SH-SY5Y (cell line): ENCODE data around the gene PVALB.

Experiments used
- GATA2 ChIP-seq: IDR thresholded peaks from 2 replicates; pipeline ENCODE4 v1.6.1; 2011; ENCODE audit warnings: mild to moderate bottlenecking, low read depth, low read length
- GATA3 ChIP-seq: IDR thresholded peaks from 2 replicates; pipeline ENCODE4 v1.6.1; 2011; ENCODE audit warnings: low read depth, mild to moderate bottlenecking, low read length, moderate library complexity

Gene PVALB

DNA sequence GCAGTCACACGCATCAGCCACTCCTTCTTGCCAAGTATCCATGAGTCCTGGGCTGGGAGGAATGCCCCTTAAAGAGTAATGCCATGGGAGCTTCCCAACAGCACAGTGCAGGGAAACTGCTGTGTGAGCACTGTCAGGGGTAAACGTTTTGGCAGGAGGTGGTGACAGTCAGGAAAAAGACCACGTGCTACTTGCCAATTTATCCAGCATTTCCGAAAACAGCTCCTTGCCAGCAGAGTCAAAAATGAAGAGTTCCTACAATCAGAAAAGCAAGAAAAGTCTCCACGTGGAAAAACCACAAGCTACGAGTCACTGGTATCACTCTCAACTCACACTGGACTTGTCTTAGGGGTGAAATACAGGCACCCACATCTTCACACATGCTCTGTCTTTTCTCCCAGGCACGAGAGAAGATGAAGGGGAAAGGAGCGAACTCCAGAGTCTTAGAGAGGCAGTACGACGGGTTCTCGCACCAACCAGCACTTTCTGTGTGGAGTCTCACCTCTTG lies 50.8 kb downstream of the PVALB start:
- TF ChIP-seq GATA2: no peak
- TF ChIP-seq GATA3: no peak

DNA sequence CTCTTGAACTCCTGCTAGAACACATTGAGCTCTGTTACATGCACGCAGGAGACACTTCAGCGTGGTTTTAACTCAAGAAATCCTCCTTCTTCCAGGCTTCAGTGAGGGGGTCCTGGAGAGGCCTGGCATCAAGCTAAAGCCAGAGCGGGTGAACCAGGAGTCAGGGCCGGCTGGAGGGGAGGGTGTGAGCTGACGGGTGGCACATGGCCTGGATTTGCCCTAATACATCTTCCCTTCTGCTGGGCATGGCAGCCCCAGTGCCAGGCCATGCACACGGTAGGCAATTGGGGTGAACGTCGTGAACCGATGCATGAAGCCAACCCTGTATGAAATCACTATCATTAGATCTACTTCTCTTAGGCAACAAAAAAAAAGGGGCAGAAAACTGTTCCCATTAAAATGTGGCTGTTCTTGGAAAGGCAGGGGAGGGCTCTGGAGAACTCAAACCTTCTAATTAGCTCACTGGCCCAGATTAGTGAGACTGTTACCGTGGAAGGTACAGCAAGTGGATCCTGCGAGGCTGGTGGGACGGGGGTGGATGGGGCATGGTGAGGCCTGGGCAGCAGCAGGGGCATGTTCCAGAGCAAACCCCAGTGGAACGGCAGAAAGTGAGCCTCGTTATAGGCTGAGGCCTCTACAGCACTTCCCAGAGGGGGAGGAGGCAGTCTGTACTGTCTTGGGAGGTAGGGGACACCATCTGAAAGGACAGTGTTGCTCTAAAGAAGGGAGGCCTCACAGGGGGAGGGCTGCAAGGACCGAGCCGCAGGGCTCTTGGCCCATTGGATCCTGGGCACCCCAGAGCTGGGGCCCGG lies 51.5 kb downstream of the PVALB start:
- TF ChIP-seq GATA2 (no peak), GATA3 (no peak)

DNA sequence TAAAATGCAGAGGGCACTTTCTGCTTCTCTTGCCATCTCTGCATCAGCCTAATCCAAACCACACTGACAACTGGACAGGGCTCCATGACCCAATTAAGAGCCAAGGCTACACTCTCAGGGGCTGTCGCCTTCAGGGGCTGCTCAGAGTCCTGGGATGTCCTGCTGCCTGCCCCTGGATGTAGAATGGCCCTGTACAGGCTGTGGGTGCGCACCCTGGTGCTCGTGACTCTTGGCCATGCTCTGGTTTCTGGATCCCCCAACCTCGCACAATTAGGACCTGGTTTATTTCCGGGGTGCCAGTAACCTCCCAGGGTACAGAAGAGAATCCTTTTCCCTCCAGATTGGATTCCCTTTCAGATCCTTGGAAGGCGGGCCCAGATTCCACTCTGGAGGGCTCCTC lies 52.2 kb downstream of the PVALB start:
- TF ChIP-seq GATA3: no peak
- no peak for TF ChIP-seq GATA2

GRCh38 chr22:36764060-36764459 lies 52.8 kb downstream of the PVALB start:
- TF ChIP-seq GATA3 (no peak), GATA2 (no peak)

DNA sequence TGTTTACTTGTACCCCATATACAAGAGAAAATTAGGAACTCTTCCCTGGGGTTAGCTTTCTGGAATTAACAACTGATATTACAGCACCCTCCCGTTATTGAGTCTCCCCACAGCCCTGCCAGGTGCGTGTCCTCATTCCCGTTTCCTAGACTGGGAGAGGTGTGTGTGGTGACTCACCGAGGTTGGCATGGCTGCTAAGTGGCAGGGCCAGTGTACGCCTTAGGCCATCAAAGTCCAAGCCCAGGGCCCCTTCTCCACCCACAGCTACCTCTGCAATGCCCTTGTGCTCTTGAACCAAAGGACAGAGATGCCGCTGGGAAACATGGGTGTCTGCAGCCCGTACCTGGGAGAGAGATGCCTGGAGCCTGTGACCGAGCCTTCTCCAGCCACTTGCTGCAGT lies 53.3 kb downstream of the PVALB start:
- TF ChIP-seq GATA2 (no peak), GATA3 (no peak)

DNA sequence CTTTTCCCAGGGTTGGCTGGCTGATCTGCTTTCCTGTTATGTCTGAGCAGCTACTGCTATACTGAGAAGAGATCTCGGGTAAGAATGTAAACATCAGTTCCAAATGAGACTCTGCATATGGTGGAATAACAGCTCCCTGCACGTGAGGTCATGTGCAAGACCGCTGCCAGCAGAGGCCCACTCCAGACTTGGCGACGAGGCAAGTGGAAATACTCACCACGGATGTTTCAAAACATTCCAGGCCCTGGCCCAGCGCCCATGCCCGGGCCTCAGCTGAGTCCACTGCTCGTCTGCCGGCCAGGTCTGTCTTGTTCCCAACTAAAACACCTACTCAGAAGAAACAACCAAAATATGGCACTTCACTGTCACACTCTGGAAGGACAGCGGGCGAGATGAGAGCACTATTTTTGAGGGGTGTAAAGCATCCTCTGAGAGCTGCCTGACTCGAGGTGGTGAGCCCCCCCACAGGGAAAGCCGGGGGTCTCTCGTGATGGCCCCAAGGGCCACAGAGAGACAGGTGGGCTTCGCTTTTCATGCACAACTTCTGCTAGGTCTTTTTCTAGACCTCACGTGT lies 54.1 kb downstream of the PVALB start:
- TF ChIP-seq GATA3: no peak
- no peak for TF ChIP-seq GATA2

GRCh38 chr22:36761553-36762240 lies 55.1 kb downstream of the PVALB start:
- TF ChIP-seq GATA3 (no peak), GATA2 (no peak)

DNA sequence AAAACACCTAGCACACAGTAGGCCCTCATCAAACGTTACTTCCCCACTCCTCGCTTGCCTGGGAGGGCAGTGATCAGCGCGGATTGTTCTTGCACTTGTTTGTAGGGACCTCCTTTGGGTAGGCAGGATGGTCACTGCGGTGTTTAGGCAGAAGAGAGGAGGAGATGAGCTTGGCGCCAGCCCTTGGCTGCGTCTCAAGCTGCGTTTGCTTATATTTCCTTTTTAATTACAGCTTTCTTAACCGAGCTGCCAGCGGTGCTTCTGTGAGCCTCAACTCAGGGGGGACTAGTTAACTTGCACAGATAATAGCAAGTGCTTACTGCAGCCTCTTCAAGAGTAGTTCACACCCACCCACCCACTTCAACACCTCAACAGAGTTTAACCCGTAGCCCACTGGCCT lies 56.0 kb downstream of the PVALB start:
- TF ChIP-seq GATA2 (no peak), GATA3 (no peak)

DNA sequence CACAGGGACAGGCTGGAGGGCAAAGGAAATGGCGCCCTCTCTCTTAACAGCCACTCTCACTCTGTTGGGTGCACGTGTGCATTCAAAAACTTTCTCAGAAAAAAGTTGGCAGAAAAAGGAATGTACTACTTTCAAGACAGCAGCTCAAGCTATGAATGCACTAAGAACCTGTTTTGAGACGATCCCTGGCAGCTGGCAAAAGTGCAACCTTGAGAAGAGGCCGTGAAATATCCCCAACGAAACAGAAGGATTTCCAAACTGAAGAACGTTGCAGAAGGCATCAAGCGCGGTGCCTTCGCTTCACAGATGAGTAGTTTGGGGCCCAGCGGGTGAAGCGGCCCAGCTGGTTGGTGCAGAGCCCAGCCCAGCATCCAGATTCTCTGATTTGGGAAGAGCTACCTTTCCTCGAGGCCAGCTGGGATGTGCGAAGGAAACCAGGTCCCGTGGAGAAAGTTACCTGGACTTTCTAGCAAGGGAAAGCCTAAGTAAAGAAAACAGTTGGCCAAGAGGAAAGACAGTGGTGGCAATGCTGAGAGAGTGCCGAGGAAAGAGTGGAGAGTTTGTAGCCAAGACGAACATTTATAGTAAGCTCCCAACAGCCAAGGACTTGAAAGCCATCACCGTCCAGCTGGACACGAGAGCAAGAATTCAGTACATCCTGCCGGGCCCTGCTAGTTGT lies 57.2 kb downstream of the PVALB start:
- no peak for TF ChIP-seq GATA2
- no peak for TF ChIP-seq GATA3

- no peak for TF ChIP-seq GATA3
- TF ChIP-seq GATA2: no peak
Observed at GRCh38 chr22:36758792-36759271, 58.0 kb downstream of the PVALB start.

GRCh38 chr22:36757668-36758211 lies 59.1 kb downstream of the PVALB start:
- TF ChIP-seq GATA2 (no peak), GATA3 (no peak)

GRCh38 chr22:36756746-36757655 lies 59.8 kb downstream of the PVALB start:
- TF ChIP-seq GATA2 (no peak), GATA3 (no peak)

DNA sequence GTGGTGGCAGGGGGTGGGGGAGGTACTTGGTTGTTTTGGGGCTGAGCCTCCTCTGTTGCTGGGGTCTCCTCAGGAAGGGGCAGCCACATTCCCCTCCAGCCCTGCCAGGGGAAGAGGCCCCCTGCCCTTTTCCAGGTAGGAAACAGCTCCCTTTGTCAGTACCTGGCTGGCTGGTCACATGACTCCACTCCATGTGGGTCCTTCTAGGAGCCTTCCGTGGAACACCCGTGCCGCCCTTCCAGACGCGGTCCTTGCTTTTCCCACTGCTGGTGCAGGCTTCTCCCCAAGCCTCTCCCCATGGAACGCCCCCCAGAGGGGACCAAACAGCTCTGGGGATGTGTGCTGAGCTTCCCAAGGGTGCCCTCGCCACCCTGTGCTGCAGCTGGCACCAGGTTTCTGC lies 60.8 kb downstream of the PVALB start:
- no peak for TF ChIP-seq GATA2
- TF ChIP-seq GATA3: no peak

GRCh38 chr22:36755316-36755715 lies 61.5 kb downstream of the PVALB start:
- TF ChIP-seq GATA2 (no peak), GATA3 (no peak)

DNA sequence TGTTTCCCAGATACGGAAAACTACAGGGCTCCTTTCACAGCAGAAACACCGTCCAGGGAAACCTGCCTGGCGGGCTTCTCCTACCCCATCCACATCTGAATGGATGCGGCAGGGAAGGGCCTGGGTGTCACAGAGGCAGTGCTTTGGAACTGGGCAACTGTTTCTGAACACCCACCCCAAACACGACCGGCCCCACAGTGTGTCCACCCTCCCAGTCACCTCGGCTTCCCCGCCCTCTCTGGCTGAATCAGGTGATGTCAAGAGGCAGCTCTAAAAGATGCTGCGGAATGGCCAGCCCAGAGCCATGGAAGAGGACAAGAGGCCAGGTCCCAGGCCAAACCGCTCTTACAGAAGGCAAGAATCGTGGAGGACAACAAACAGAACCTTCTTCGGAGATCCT lies 62.9 kb downstream of the PVALB start:
- no peak for TF ChIP-seq GATA2
- TF ChIP-seq GATA3: no peak
